ENCODE data around the gene PPP1R9B.
A peak's percentile ranks its signal among the peaks of the same experiment; 100 is the strongest.

The PPP1R9B gene

GRCh38 chr17:50181591-50182560 lies 31.4 kb upstream of the PPP1R9B start:
- Histone ChIP-seq H3K27me3 (no peaks in the 10 kb centered on the region), H3K27ac (peak overlapping the region; percentile 54), H3K4me1 (peaks cover 93% of the 10 kb centered on the region), H3K4me3 (peak overlapping the region; percentile 25; the same call in 1 of the 2 replicates), H3K9me3 (no peaks in the 10 kb centered on the region), H3K36me3 (no peaks in the 10 kb centered on the region), H4K20me1 (no peaks in the 10 kb centered on the region), H3K4me2 (peak overlapping the region; percentile 92), H3K9ac (peak overlapping the region; percentile 32; the same call in 1 of the 2 replicates)
- TF ChIP-seq Cebpa-rat (IDR thresholded peaks at IDR 0.05): no peak

DNA sequence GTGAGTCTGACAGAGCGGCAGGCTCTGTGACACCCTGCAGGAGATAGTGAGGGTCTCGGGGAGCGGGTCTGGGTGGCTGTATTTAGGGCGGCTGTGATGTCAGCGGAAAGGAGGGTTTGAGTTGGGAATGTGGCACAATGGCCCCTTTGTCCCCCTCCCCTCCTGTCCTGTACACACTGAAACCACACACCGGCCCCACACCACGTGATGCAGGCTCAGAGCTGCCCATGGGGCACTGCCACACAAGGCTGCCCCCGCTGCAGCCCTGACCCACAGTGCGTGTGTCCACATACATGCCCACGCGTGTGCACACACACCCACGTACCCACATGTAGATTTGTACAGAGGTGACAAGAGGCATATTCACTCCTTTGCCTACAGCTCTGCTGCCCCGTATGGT lies 30.7 kb upstream of the PPP1R9B start:
- Histone ChIP-seq H3K4me3 (no peak overlapping the region), H3K9me3 (no peaks in the 10 kb centered on the region), H3K27ac (peak overlapping the region; percentile 54), H4K20me1 (no peaks in the 10 kb centered on the region), H3K4me1 (peaks cover 93% of the 10 kb centered on the region), H3K27me3 (no peaks in the 10 kb centered on the region), H3K36me3 (no peaks in the 10 kb centered on the region), H3K9ac (peak overlapping the region; percentile 32; the same call in 1 of the 2 replicates), H3K4me2 (peak overlapping the region; percentile 92)
- no peak for TF ChIP-seq Cebpa-rat (IDR thresholded peaks at IDR 0.05)

GRCh38 chr17:50180620-50181019 lies 30.1 kb upstream of the PPP1R9B start:
- H3K4me1 ChIP-seq: peaks cover 87% of the 10 kb centered on the region
- peak overlapping the region; percentile 92 for H3K4me2 ChIP-seq
- no peak for TF ChIP-seq Cebpa-rat (IDR thresholded peaks at IDR 0.05)
- H3K9me3 ChIP-seq: no peaks in the 10 kb centered on the region
- no peak overlapping the region for H3K4me3 ChIP-seq
- H3K27ac ChIP-seq: 0 out of 2 replicates have a peak overlapping the region, but pooled peaks have one; percentile 9
- H3K9ac ChIP-seq: no peak overlapping the region
- no peaks in the 10 kb centered on the region for H3K27me3 ChIP-seq
- no peaks in the 10 kb centered on the region for H3K36me3 ChIP-seq
- no peaks in the 10 kb centered on the region for H4K20me1 ChIP-seq

DNA sequence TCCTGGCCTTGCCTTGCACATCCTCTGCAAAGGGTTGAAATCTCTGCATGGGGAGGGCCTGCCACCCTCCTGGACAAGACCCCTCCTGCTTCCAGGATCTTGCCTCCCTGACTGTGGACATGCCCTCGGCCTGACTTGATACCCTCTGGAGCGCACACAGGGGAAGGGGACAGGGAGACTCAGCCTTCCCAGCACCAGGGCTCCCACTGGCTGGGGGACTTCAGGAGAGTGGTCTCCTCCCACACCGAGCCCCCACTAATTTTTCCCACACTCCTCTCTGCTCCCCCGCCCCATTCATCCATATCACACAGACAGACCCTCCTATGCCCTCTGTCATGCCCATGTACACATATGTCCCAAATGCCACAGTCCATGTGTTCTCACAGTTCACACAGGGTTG lies 29.6 kb upstream of the PPP1R9B start:
- Histone ChIP-seq H3K4me3 (no peak overlapping the region), H3K9ac (no peak overlapping the region), H3K36me3 (no peaks in the 10 kb centered on the region), H4K20me1 (no peaks in the 10 kb centered on the region), H3K27me3 (no peaks in the 10 kb centered on the region), H3K27ac (no peak overlapping the region), H3K9me3 (no peaks in the 10 kb centered on the region), H3K4me1 (peaks cover 82% of the 10 kb centered on the region), H3K4me2 (peak overlapping the region; percentile 34)
- TF ChIP-seq Cebpa-rat (IDR thresholded peaks at IDR 0.05): no peak

DNA sequence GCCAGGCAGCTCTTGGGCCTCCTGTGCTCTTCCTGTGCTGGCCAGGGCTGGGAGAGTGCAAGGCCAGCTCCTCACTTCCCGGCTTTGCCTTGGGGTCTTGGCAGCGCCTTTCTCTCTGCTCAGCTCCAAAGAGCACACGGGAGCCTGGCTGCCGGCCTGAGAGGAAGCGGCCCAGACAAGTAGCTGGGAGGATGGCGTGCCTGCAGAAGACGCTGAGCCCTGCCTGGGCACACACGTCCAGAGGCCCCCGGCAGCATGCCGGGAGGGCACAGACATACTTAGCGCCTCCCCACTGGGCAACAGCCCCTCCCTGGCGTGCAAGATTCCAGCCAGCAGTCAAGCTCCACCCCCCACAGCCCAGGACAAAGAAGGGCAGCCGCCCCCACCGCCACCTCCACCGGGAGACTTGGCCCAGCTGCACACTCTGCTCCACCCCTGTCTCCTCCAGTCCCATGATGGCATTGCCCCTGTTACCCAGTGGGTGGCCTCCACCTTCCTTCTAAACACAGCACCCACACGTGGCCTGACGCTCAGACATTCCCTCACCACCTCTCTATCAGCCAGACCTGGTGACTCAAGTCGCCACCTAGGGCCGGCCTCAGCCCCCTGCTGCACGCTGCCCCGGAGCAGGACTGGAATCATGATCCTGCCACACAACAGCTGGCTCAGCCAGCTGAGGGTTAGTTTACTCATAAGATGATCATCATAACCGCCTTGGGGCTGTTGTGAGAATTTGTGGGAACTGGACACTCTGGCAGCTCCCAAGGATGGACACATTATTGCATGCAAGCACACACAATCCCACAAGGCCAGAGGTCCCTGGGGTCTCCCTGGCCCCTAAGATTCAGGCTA lies 27.7 kb upstream of the PPP1R9B start:
- Histone ChIP-seq H4K20me1 (no peaks in the 10 kb centered on the region), H3K4me1 (peaks cover 72% of the 10 kb centered on the region), H3K36me3 (no peaks in the 10 kb centered on the region), H3K27ac (peak overlapping the region; percentile 77), H3K9me3 (no peaks in the 10 kb centered on the region), H3K27me3 (no peaks in the 10 kb centered on the region), H3K4me3 (peak overlapping the region; percentile 16; the same call in 1 of the 2 replicates), H3K9ac (peak overlapping the region; percentile 34), H3K4me2 (peak overlapping the region; percentile 81)
- no peak for TF ChIP-seq Cebpa-rat (IDR thresholded peaks at IDR 0.05)

DNA sequence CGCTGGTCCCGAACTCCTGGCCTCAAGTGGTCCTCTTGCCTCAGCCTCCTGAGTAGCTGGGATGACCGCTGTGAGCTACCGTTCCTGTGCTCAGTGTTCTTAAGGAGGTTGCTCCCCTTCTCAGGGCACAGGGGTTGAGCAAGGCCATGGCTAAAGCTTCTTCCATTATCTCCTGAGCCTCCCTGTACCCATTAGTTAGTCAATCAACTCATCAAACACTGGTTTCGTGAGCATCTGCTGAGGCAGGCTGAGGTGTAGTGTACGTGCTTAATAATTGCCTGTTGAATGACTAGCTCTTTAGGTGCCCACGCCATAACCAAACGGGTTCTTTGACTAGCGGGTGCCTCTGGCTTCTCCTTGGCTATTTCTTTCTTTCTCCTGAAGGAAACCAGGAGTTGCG lies 27.0 kb upstream of the PPP1R9B start:
- Histone ChIP-seq H3K4me3 (peak overlapping the region; percentile 16; the same call in 1 of the 2 replicates), H3K27me3 (no peaks in the 10 kb centered on the region), H3K9ac (peak overlapping the region; percentile 34), H4K20me1 (no peaks in the 10 kb centered on the region), H3K9me3 (no peaks in the 10 kb centered on the region), H3K4me2 (peak overlapping the region; percentile 81), H3K27ac (peak overlapping the region; percentile 77), H3K36me3 (no peaks in the 10 kb centered on the region), H3K4me1 (peaks cover 72% of the 10 kb centered on the region)
- no peak for TF ChIP-seq Cebpa-rat (IDR thresholded peaks at IDR 0.05)

- H3K9me3 ChIP-seq: no peaks in the 10 kb centered on the region
- no peak overlapping the region for H3K4me3 ChIP-seq
- H3K27me3 ChIP-seq: no peaks in the 10 kb centered on the region
- no peaks in the 10 kb centered on the region for H3K36me3 ChIP-seq
- peaks cover 71% of the 10 kb centered on the region for H3K4me1 ChIP-seq
- H3K9ac ChIP-seq: 0 out of 2 replicates have a peak overlapping the region, but pooled peaks have one; percentile 34
- no peaks in the 10 kb centered on the region for H4K20me1 ChIP-seq
- no peak for TF ChIP-seq Cebpa-rat (IDR thresholded peaks at IDR 0.05)
- H3K27ac ChIP-seq: peak overlapping the region; percentile 77; the same call in 1 of the 2 replicates
- H3K4me2 ChIP-seq: 0 out of 2 replicates have a peak overlapping the region, but pooled peaks have one; percentile 81
These were observed 26.3 kb upstream of the PPP1R9B start for GRCh38 chr17:50176559-50177357.

GRCh38 chr17:50175035-50175807 lies 24.7 kb upstream of the PPP1R9B start:
- Histone ChIP-seq H3K4me1 (peaks cover 57% of the 10 kb centered on the region), H3K4me3 (no peak overlapping the region), H3K36me3 (no peaks in the 10 kb centered on the region), H3K9ac (0 out of 2 replicates have a peak overlapping the region, but pooled peaks have one; percentile 6), H3K27ac (no peak overlapping the region), H3K9me3 (no peaks in the 10 kb centered on the region), H3K27me3 (no peaks in the 10 kb centered on the region), H3K4me2 (no peak overlapping the region), H4K20me1 (no peaks in the 10 kb centered on the region)
- no peak for TF ChIP-seq Cebpa-rat (IDR thresholded peaks at IDR 0.05)
